Esophagus (tissue), 2 donors: ENCODE measurements around the gene SCARF2. TPM values are rescaled to one million over a fixed set of nuclear protein-coding genes. Genes with fewer than 3 reads are reported as not detected.
"Not testable (repeated sequence)": the region's sequence is repeated elsewhere in the genome, so short reads cannot be mapped to it uniquely, and the experiment has no call there.

ENCODE experiments used
- H3K27ac ChIP-seq, 2 donors: one replicate each; pipeline ENCODE4 v1.5.1; 2013; ENCODE audit warnings: low read depth in 2 of 2, mild to moderate bottlenecking in 2 of 2, inconsistent platforms in 1 of 2, low read length in 1 of 2, moderate library complexity in 1 of 2
- H3K27me3 ChIP-seq, 2 donors: one replicate each; pipeline ENCODE4 v1.6.1; 2013; ENCODE audit warnings: low read length in 2 of 2, control low read depth in 1 of 2, mild to moderate bottlenecking in 1 of 2; ENCODE audit not compliant: insufficient read depth in 2 of 2, control insufficient read depth in 1 of 2
- H3K36me3 ChIP-seq, 2 donors: one replicate each; pipeline ENCODE4 v1.6.1; 2013; ENCODE audit warnings: low read length in 1 of 2; ENCODE audit not compliant: control insufficient read depth in 2 of 2, insufficient read depth in 2 of 2
- H3K4me1 ChIP-seq, 2 donors: one replicate each; pipeline ENCODE4 v1.6.1; 2013; ENCODE audit warnings: low read length in 1 of 2; ENCODE audit not compliant: control insufficient read depth in 2 of 2, insufficient read depth in 2 of 2
- H3K4me3 ChIP-seq, 2 donors: one replicate each; pipeline ENCODE4 v1.5.1; 2013; ENCODE audit warnings: low read length in 2 of 2, mild to moderate bottlenecking in 2 of 2, low read depth in 1 of 2, moderate library complexity in 1 of 2
- H3K9me3 ChIP-seq, 2 donors: one replicate each; pipeline ENCODE4 v1.6.1; 2013; ENCODE audit warnings: mild to moderate bottlenecking in 2 of 2, low read depth in 1 of 2, low read length in 1 of 2, moderate library complexity in 1 of 2; ENCODE audit not compliant: control insufficient read depth in 2 of 2, insufficient read depth in 1 of 2
- WGBS, 2 donors: extraction: QIAGEN DNeasy Blood & Tissue Kit; methylation state at CpG; one replicate each; pipeline ENCODE4 v1.1.7; 2013; 5-methylcytosine and 5-hydroxymethylcytosine counted together
- polyA plus RNA-seq, 2 donors: library from polyadenylated mRNA; stranded (reverse); fragments of 200-250 nt; gene quantifications; one replicate each; pipeline ENCODE4 v1.2.3, GENCODE V29; 2013
- donor health status: healthy with polysubstance abuse.
- donor health status: Bipolar disorder and iron deficiency.

Gene SCARF2
- polyA plus RNA-seq, 2 donors, result 0.57 to 1.0 TPM

DNA sequence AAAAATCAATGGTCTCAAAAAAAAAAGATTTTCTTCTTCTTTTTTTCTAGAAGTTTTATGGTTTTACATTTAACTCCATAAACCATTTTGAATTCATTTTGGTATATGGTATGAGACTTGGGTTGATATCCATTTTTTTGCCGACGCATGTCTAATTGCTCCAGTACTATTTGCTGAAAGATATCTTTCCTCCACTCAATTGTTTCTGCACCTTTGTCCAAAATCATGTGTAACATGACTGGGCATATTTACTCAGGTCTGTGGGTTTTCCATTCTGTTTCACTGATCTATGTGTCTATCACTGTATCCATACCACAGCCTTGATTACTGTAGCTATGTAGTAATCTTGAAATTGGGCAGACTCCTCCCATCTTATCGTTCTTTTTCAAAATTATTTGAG is 15.6 kb upstream of the SCARF2 start:
- no peaks in the 10 kb centered on the region for H3K9me3 ChIP-seq
- WGBS, 2 donors, result 94 to 96% methylated on average over 3 of the region's 3 CpGs
- no peak overlapping the region for H3K4me3 ChIP-seq
- H3K27ac ChIP-seq, result no peak overlapping the region
- no peaks in the 10 kb centered on the region for H3K4me1 ChIP-seq
- no peaks in the 10 kb centered on the region for H3K27me3 ChIP-seq
- peaks cover 5 to 6% of the 10 kb centered on the region in 2 donors for H3K36me3 ChIP-seq

DNA sequence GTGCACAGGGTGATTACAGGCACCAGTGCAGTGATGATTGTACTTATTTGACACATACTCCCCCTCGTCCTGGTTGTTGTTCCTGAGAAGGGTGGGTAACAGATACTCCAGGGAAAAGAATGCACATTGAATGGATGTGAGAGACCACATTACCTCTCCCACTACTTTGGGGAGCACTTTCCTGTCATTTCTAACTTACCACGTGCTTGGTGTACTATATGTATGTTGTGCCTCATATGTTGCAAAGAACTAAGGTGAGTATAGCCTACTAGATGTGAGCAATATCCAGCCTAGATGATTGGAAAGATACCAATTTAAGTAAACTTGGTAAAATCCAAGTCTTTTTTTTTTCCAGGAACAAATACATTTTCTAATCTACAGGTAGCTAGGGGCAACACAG is 14.3 kb upstream of the SCARF2 start:
- Histone ChIP-seq H3K4me1 (no peaks in the 10 kb centered on the region), H3K4me3 (no peak overlapping the region), H3K36me3 (no peaks in the 10 kb centered on the region), H3K27ac (no peak overlapping the region), H3K27me3 (no peaks in the 10 kb centered on the region), H3K9me3 (no peaks in the 10 kb centered on the region)
- 86 to 88% methylated on average over 2 of the region's 2 CpGs for WGBS, 2 donors

GRCh38 chr22:20451129-20451778 is 13.6 kb upstream of the SCARF2 start:
- not testable (repeated sequence) for H3K27ac ChIP-seq, H3K27me3 ChIP-seq, H3K36me3 ChIP-seq, H3K4me1 ChIP-seq, H3K9me3 ChIP-seq, H3K4me3 ChIP-seq
- 95 to 96% methylated on average over 15 of the region's 15 CpGs for WGBS, 2 donors

GRCh38 chr22:20450551-20450906 is 12.9 kb upstream of the SCARF2 start:
- Histone ChIP-seq H3K27ac (no peak overlapping the region), H3K4me3 (no peak overlapping the region), H3K9me3 (no peaks in the 10 kb centered on the region), H3K36me3 (peaks cover 0 to 3% of the 10 kb centered on the region in 2 donors), H3K27me3 (no peaks in the 10 kb centered on the region), H3K4me1 (no peaks in the 10 kb centered on the region)
- 71 to 84% methylated on average over 1 of the region's 1 CpG for WGBS, 2 donors

GRCh38 chr22:20449819-20450550 is 12.4 kb upstream of the SCARF2 start:
- Histone ChIP-seq H3K4me1 (no peaks in the 10 kb centered on the region), H3K36me3 (peaks cover 0 to 3% of the 10 kb centered on the region in 2 donors), H3K27me3 (no peaks in the 10 kb centered on the region), H3K27ac (no peak overlapping the region), H3K9me3 (no peaks in the 10 kb centered on the region), H3K4me3 (no peak overlapping the region)
- 94 to 96% methylated on average over 19 of the region's 19 CpGs for WGBS, 2 donors

- no peaks in the 10 kb centered on the region for H3K27me3 ChIP-seq
- no peak overlapping the region for H3K27ac ChIP-seq
- H3K9me3 ChIP-seq, result no peaks in the 10 kb centered on the region
- whole genome bisulfite sequencing, 2 donors, result 88 to 89% methylated on average over 5 of the region's 5 CpGs
- no peak overlapping the region for H3K4me3 ChIP-seq
- no peaks in the 10 kb centered on the region for H3K4me1 ChIP-seq
- peaks cover 2 to 3% of the 10 kb centered on the region in 2 donors for H3K36me3 ChIP-seq
Observed at GRCh38 chr22:20448630-20449029, 11.0 kb upstream of the SCARF2 start.

DNA sequence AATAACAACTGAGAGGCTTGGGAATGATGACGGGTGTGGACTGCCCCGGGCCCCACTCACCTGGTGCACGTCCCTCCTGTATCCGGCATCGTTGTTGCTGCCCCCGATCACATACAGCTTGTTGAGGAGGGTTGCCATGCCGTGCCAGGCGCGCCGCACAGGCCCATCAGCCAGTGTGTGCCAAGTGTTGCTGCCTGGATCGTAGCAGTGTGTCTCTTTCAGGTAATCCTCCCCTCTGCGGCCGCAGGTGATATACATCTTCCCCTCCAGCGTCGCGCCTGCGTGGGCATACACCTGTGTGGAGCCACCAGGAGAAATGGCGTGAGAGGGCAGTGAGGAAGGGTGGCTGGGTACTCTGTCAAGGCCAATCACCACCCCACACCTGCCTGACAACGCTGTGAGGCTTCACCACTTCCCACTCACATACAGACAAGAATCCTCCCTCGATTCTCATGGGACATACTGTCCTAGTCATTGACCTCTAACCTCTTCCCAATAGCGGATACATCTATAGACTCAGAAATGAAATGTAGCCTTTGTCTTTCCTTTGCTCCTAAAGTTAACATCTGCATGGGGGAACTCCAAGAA is 8.9 kb upstream of the SCARF2 start:
- H3K27me3 ChIP-seq, result no peaks in the 10 kb centered on the region
- 93 to 95% methylated on average over 21 of the region's 21 CpGs for WGBS, 2 donors
- H3K4me1 ChIP-seq, result peaks cover 0 to 2% of the 10 kb centered on the region in 2 donors
- no peaks in the 10 kb centered on the region for H3K9me3 ChIP-seq
- no peak overlapping the region for H3K4me3 ChIP-seq
- peaks cover 2 to 6% of the 10 kb centered on the region in 2 donors for H3K36me3 ChIP-seq
- H3K27ac ChIP-seq, result no peak overlapping the region

GRCh38 chr22:20444325-20444724 is 6.7 kb upstream of the SCARF2 start:
- WGBS, 2 donors, result 97% methylated on average over 4 of the region's 4 CpGs
- Histone ChIP-seq H3K9me3 (no peaks in the 10 kb centered on the region), H3K4me3 (no peak overlapping the region), H3K36me3 (peaks cover 2 to 6% of the 10 kb centered on the region in 2 donors), H3K4me1 (peaks cover 0 to 2% of the 10 kb centered on the region in 2 donors), H3K27ac (no peak overlapping the region), H3K27me3 (no peaks in the 10 kb centered on the region)

GRCh38 chr22:20442485-20443284 is 5.1 kb upstream of the SCARF2 start:
- H3K4me3 ChIP-seq, result no peak overlapping the region
- no peaks in the 10 kb centered on the region for H3K9me3 ChIP-seq
- H3K27me3 ChIP-seq, result peaks cover 0 to 6% of the 10 kb centered on the region in 2 donors
- 69 to 71% methylated on average over 7 of the region's 7 CpGs for WGBS, 2 donors
- H3K4me1 ChIP-seq, result peaks cover 0 to 2% of the 10 kb centered on the region in 2 donors
- H3K36me3 ChIP-seq, result peaks cover 2 to 6% of the 10 kb centered on the region in 2 donors
- no peak overlapping the region for H3K27ac ChIP-seq
